Measurements from ENCODE around the gene SOX11.
"Not testable (repeated sequence)": the region's sequence is repeated elsewhere in the genome, so short reads cannot be mapped to it uniquely, and the experiment has no call there.

Gene SOX11

GRCh38 chr2:5691985-5692529 is at the start of gene SOX11:
Gene SOX11, plus strand, starts transcription at chr2:5692384. Its CDS starts 338 bp downstream, at chr2:5692722.
- no peak for DNase-seq (ENCODE audit: low spot score)
- in situ Hi-C loops (cut with MboI; ENCODE audit: low sequenced_read_pairs, unreplicated experiment), result no loop called here
- TF ChIP-seq CTCF (IDR thresholded peaks at IDR 0.05; ENCODE audit: borderline replicate concordance, control extremely low read depth, extremely low read depth, insufficient read depth, missing control alignments), result no peak

GRCh38 chr2:5652734-5653133 is 39.5 kb upstream of the SOX11 start:
- DNase-seq (ENCODE audit: low spot score); in situ Hi-C loops (cut with MboI; ENCODE audit: low sequenced_read_pairs, unreplicated experiment): not testable (repeated sequence)

- DNase-seq (ENCODE audit: low spot score); in situ Hi-C loops (cut with MboI; ENCODE audit: low sequenced_read_pairs, unreplicated experiment): not testable (repeated sequence)
Observed at GRCh38 chr2:5653756-5654155, 38.4 kb upstream of the SOX11 start.

DNA sequence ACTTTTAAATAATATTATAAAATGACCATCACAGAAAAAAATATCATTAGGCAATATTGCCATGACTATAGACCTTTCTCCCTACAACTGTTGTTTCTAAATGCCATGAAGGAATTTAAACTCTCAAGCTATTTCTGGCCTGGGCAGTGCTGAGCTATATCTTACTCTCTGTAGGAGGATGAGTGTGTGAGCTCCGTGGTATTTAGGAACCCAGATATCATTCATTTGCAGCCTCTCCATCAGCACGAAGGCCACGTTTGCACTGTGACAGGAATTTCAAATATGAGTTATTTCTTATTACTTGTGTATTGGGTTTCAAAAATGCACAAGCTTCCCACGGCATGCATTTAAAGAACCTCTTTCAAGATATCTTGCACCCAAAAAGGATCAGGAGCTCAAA is 35.0 kb upstream of the SOX11 start:
- DNase-seq (ENCODE audit: low spot score), result no peak
- TF ChIP-seq CTCF (IDR thresholded peaks at IDR 0.05; ENCODE audit: borderline replicate concordance, control extremely low read depth, extremely low read depth, insufficient read depth, missing control alignments), result no peak
- in situ Hi-C loops (cut with MboI; ENCODE audit: low sequenced_read_pairs, unreplicated experiment), result no loop called here

- no peak for DNase-seq (ENCODE audit: low spot score)
- no peak for TF ChIP-seq CTCF (IDR thresholded peaks at IDR 0.05; ENCODE audit: borderline replicate concordance, control extremely low read depth, extremely low read depth, insufficient read depth, missing control alignments)
- in situ Hi-C loops (cut with MboI; ENCODE audit: low sequenced_read_pairs, unreplicated experiment), result no loop called here
Observed at GRCh38 chr2:5660591-5660990, 31.6 kb upstream of the SOX11 start.

DNA sequence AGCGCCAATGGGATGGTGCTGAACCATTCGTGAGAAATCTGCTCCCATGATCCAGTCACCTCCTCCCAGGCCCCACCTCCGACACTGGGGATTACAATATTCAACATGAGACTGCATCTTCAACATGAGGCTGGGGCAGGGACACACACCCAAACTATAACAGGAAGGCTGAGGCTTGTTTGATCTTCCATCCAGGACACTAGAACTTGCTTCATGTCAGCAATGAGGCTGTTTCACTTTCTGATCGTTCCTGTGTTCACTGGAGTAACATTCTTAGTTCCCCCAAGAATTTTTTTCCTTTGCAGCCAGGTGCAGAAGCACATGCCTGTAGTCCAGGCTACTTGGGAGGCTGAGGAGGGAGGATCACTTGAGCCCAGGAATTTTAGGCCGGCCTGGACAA is 30.8 kb upstream of the SOX11 start:
- DNase-seq (ENCODE audit: low spot score), result no peak

GRCh38 chr2:5664278-5664681 is 27.9 kb upstream of the SOX11 start:
- DNase-seq (ENCODE audit: low spot score), result no peak
- TF ChIP-seq CTCF (IDR thresholded peaks at IDR 0.05; ENCODE audit: borderline replicate concordance, control extremely low read depth, extremely low read depth, insufficient read depth, missing control alignments), result no peak
- in situ Hi-C loops (cut with MboI; ENCODE audit: low sequenced_read_pairs, unreplicated experiment), result no loop called here

More for the DNA sequence above, 30.8 kb upstream of the SOX11 start:
- in situ Hi-C loops (cut with MboI; ENCODE audit: low sequenced_read_pairs, unreplicated experiment), result no loop called here
- no peak for TF ChIP-seq CTCF (IDR thresholded peaks at IDR 0.05; ENCODE audit: borderline replicate concordance, control extremely low read depth, extremely low read depth, insufficient read depth, missing control alignments)

- TF ChIP-seq CTCF (IDR thresholded peaks at IDR 0.05; ENCODE audit: borderline replicate concordance, control extremely low read depth, extremely low read depth, insufficient read depth, missing control alignments), result no peak
- no peak for DNase-seq (ENCODE audit: low spot score)
- in situ Hi-C loops (cut with MboI; ENCODE audit: low sequenced_read_pairs, unreplicated experiment), result no loop called here
Observed at GRCh38 chr2:5665066-5665465, 27.1 kb upstream of the SOX11 start.
